NCI-H1436 (cell line): Measurements from ENCODE around the gene UHMK1.
"Not testable (repeated sequence)": the region's sequence is repeated elsewhere in the genome, so short reads cannot be mapped to it uniquely, and the experiment has no call there.

Experiments used
- DNase-seq: peaks from one replicate; lab custom pipeline; 2025; lab: John Stamatoyannopoulos, UW

The UHMK1 gene

GRCh38 chr1:162566870-162567269, 69.3 kb downstream of the UHMK1 start:
- DNase-seq: no peak

GRCh38 chr1:162568802-162569201, 71.2 kb downstream of the UHMK1 start:
- DNase-seq: no peak

DNA sequence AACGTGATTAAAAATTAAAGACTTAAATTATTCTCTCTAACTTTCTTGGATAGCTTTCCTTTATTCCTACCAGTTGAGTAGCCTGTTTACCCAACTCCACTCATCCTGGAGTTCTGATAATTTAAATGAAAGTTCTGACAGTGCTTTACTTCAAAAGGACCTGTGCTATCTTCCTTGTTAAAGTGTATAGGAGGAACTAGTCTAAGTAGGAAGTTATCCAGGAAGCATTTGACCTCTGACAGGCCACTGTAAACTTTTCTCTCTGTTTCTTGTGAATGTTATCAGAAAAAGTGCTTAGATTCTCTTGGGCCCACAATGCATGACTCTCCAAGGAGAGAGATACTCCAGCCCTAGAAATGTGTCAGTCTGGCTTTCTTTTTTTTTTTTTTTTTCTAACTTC, 73.1 kb downstream of the UHMK1 start:
- DNase-seq: no peak

- not testable (repeated sequence) for DNase-seq
These were observed 73.5 kb downstream of the UHMK1 start for GRCh38 chr1:162571121-162571520.

DNA sequence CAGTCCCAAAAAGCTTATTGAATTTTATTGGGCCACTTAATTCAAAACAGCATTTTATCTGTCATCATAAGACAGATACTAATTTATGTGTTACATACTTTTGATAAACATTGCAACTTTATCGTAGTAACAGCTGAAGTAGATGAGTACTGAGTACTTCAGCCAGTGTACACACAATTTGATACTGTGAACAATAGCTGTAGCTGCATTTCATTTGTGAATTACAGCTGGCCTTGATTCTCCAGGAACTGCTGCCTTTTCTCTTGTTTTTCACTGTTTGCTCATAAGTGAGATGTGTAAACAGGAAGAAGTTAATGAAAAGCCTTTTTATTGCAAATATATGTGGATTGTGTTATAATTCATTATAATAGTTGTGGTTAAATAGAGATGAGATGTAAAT, 74.1 kb downstream of the UHMK1 start:
- DNase-seq: peak; percentile 26

GRCh38 chr1:162573136-162573535, 75.5 kb downstream of the UHMK1 start:
- no peak for DNase-seq

- no peak for DNase-seq
These were observed 80.6 kb downstream of the UHMK1 start for GRCh38 chr1:162578071-162578700.

DNA sequence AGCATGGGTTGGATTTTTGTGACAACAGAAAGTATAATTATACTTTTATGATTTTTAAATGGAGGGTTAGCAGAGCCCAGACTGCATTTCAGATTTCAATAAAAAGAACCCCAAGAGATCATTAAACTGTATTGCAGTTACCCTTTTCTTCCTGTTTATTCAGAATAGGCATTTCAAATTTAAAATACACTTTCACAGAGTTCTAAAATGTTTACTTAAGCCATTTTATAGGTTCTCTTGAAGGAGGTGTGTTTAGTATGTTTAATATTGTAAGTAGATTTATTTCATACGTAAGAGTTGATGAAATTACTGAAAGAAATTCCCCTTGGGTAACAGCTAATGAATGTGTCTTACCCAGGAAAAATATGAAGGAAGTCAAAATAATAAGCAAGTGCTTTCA, 81.3 kb downstream of the UHMK1 start:
- DNase-seq: no peak
